Measurements from ENCODE around the gene KRT9.

KRT9 gene

GRCh38 chr17:41536741-41537613, 34.9 kb downstream of the KRT9 start:
- DNase-seq (ENCODE audit: low read depth) = no peak
- no peak for TF ChIP-seq CTCF (conservative IDR thresholded peaks at IDR 0.05; ENCODE audit: low read length)

GRCh38 chr17:41535764-41536481, 35.9 kb downstream of the KRT9 start:
- no peak for TF ChIP-seq CTCF (conservative IDR thresholded peaks at IDR 0.05; ENCODE audit: low read length)
- DNase-seq (ENCODE audit: low read depth) = no peak
- H3K4me3 ChIP-seq (ENCODE audit: low read length) = no peak overlapping the region

More at GRCh38 chr17:41536741-41537613, 34.9 kb downstream of the KRT9 start:
- H3K4me3 ChIP-seq (ENCODE audit: low read length) = no peak overlapping the region

GRCh38 chr17:41534899-41535546, 36.8 kb downstream of the KRT9 start:
- TF ChIP-seq CTCF (conservative IDR thresholded peaks at IDR 0.05; ENCODE audit: low read length) = no peak
- H3K4me3 ChIP-seq (ENCODE audit: low read length) = no peak overlapping the region
- DNase-seq (ENCODE audit: low read depth) = no peak

- no peak for DNase-seq (ENCODE audit: low read depth)
- no peak overlapping the region for H3K4me3 ChIP-seq (ENCODE audit: low read length)
- no peak for TF ChIP-seq CTCF (conservative IDR thresholded peaks at IDR 0.05; ENCODE audit: low read length)
These were observed 38.2 kb downstream of the KRT9 start for GRCh38 chr17:41533613-41534012.

GRCh38 chr17:41532947-41533570, 38.8 kb downstream of the KRT9 start:
- H3K4me3 ChIP-seq (ENCODE audit: low read length) = no peak overlapping the region
- TF ChIP-seq CTCF (conservative IDR thresholded peaks at IDR 0.05; ENCODE audit: low read length) = no peak
- DNase-seq (ENCODE audit: low read depth) = no peak

GRCh38 chr17:41531993-41532392, 39.9 kb downstream of the KRT9 start:
- H3K4me3 ChIP-seq (ENCODE audit: low read length) = no peak overlapping the region
- no peak for TF ChIP-seq CTCF (conservative IDR thresholded peaks at IDR 0.05; ENCODE audit: low read length)
- DNase-seq (ENCODE audit: low read depth) = no peak
